ENCODE results near the gene PPA2.

The PPA2 gene

GRCh38 chr4:105369988-105370387 lies 103.9 kb downstream of the PPA2 start:
- no peak overlapping the region for H3K4me3 ChIP-seq
- no peak for DNase-seq (ENCODE audit: low spot score)
- TF ChIP-seq CTCF (IDR thresholded peaks at IDR 0.05): no peak
- no peak overlapping the region for H3K27ac ChIP-seq

GRCh38 chr4:105361053-105361452 lies 112.8 kb downstream of the PPA2 start:
- TF ChIP-seq CTCF (IDR thresholded peaks at IDR 0.05): no peak
- Histone ChIP-seq H3K4me3 (no peak overlapping the region), H3K27ac (no peak overlapping the region)
- DNase-seq (ENCODE audit: low spot score): no peak

- no peak for DNase-seq (ENCODE audit: low spot score)
Observed at GRCh38 chr4:105357258-105357980, 116.4 kb downstream of the PPA2 start.

GRCh38 chr4:105356194-105356593 lies 117.7 kb downstream of the PPA2 start:
- no peak for DNase-seq (ENCODE audit: low spot score)
- no peak overlapping the region for H3K27ac ChIP-seq
- TF ChIP-seq CTCF (IDR thresholded peaks at IDR 0.05): no peak
- no peak overlapping the region for H3K4me3 ChIP-seq

More at GRCh38 chr4:105357258-105357980, 116.4 kb downstream of the PPA2 start:
- H3K27ac ChIP-seq: no peak overlapping the region
- no peak overlapping the region for H3K4me3 ChIP-seq
- no peak for TF ChIP-seq CTCF (IDR thresholded peaks at IDR 0.05)

GRCh38 chr4:105352826-105353225 lies 121.0 kb downstream of the PPA2 start:
- Histone ChIP-seq H3K27ac (no peak overlapping the region), H3K4me3 (no peak overlapping the region)
- DNase-seq (ENCODE audit: low spot score): no peak
- no peak for TF ChIP-seq CTCF (IDR thresholded peaks at IDR 0.05)

GRCh38 chr4:105351861-105352260 lies 122.0 kb downstream of the PPA2 start:
- DNase-seq (ENCODE audit: low spot score): no peak
- no peak for TF ChIP-seq CTCF (IDR thresholded peaks at IDR 0.05)

GRCh38 chr4:105350859-105351490 lies 122.9 kb downstream of the PPA2 start:
- no peak for TF ChIP-seq CTCF (IDR thresholded peaks at IDR 0.05)
- Histone ChIP-seq H3K27ac (no peak overlapping the region), H3K4me3 (no peak overlapping the region)
- no peak for DNase-seq (ENCODE audit: low spot score)

More at GRCh38 chr4:105351861-105352260, 122.0 kb downstream of the PPA2 start:
- no peak overlapping the region for H3K4me3 ChIP-seq
- no peak overlapping the region for H3K27ac ChIP-seq
